Measurements from ENCODE around the gene FAM98C.
"Not testable (repeated sequence)": the region's sequence is repeated elsewhere in the genome, so short reads cannot be mapped to it uniquely, and the experiment has no call there.

The FAM98C gene

GRCh38 chr19:38402623-38402966 is 298 bp upstream of the FAM98C start:
- Histone ChIP-seq H3K27ac (ENCODE audit: low read length) (no peak overlapping the region), H3K9ac (ENCODE audit: low read length) (peak overlapping the region; percentile 25)

GRCh38 chr19:38404858-38405257 is 2.0 kb downstream of the FAM98C start:
- no peak overlapping the region for H3K4me3 ChIP-seq (ENCODE audit: low read length)
- H3K79me2 ChIP-seq (ENCODE audit: low read length) = peaks cover 5% of the 10 kb centered on the region; the same call in 1 of the 2 replicates
- no peak overlapping the region for H3K27ac ChIP-seq (ENCODE audit: low read length)
- H4K20me1 ChIP-seq (ENCODE audit: insufficient read depth, low read length) = no peaks in the 10 kb centered on the region
- no peaks in the 10 kb centered on the region for H3K9me3 ChIP-seq (ENCODE audit: insufficient read depth, low read length)
- H2AFZ ChIP-seq (ENCODE audit: low read depth, low read length) = no peak overlapping the region
- TF ChIP-seq CTCF (IDR thresholded peaks at IDR 0.05; ENCODE audit: low read depth, low read length) (no peak), EZH2phosphoT487 (IDR thresholded peaks at IDR 0.05; ENCODE audit: low read depth) (no peak)
- no peaks in the 10 kb centered on the region for H3K27me3 ChIP-seq (ENCODE audit: low read depth, low read length)
- H3K4me2 ChIP-seq (ENCODE audit: low read length) = no peak overlapping the region
- H3K4me1 ChIP-seq (ENCODE audit: low read length) = peaks cover 7% of the 10 kb centered on the region; the same call in 1 of the 2 replicates
- H3K36me3 ChIP-seq (replicated peaks; ENCODE audit: low read depth, low read length) = peaks cover 36% of the 10 kb centered on the region
- H3K9ac ChIP-seq (ENCODE audit: low read length) = no peak overlapping the region

More at GRCh38 chr19:38402623-38402966, 298 bp upstream of the FAM98C start:
- TF ChIP-seq EZH2phosphoT487 (IDR thresholded peaks at IDR 0.05; ENCODE audit: low read depth) (no peak), CTCF (IDR thresholded peaks at IDR 0.05; ENCODE audit: low read depth, low read length) (no peak)
- H3K27me3 ChIP-seq (ENCODE audit: low read depth, low read length) = no peaks in the 10 kb centered on the region
- peaks cover 7% of the 10 kb centered on the region; the same call in 1 of the 2 replicates for H3K4me1 ChIP-seq (ENCODE audit: low read length)
- H3K4me3 ChIP-seq (ENCODE audit: low read length) = peak overlapping the region; percentile 71
- peak overlapping the region; percentile 59 for H2AFZ ChIP-seq (ENCODE audit: low read depth, low read length)
- H4K20me1 ChIP-seq (ENCODE audit: insufficient read depth, low read length) = no peaks in the 10 kb centered on the region
- peak overlapping the region; percentile 74 for H3K4me2 ChIP-seq (ENCODE audit: low read length)
- no peaks in the 10 kb centered on the region for H3K9me3 ChIP-seq (ENCODE audit: insufficient read depth, low read length)
- H3K79me2 ChIP-seq (ENCODE audit: low read length) = peaks cover 5% of the 10 kb centered on the region; the same call in 1 of the 2 replicates
- peaks cover 19% of the 10 kb centered on the region for H3K36me3 ChIP-seq (replicated peaks; ENCODE audit: low read depth, low read length)

- Histone ChIP-seq H4K20me1 (ENCODE audit: insufficient read depth, low read length) (no peaks in the 10 kb centered on the region), H3K27ac (ENCODE audit: low read length) (no peak overlapping the region), H3K36me3 (replicated peaks; ENCODE audit: low read depth, low read length) (peaks cover 39% of the 10 kb centered on the region), H3K4me1 (ENCODE audit: low read length) (peaks cover 7% of the 10 kb centered on the region; the same call in 1 of the 2 replicates), H3K9me3 (ENCODE audit: insufficient read depth, low read length) (no peaks in the 10 kb centered on the region), H3K9ac (ENCODE audit: low read length) (no peak overlapping the region), H3K4me2 (ENCODE audit: low read length) (no peak overlapping the region), H3K79me2 (ENCODE audit: low read length) (peaks cover 5% of the 10 kb centered on the region; the same call in 1 of the 2 replicates), H2AFZ (ENCODE audit: low read depth, low read length) (no peak overlapping the region), H3K27me3 (ENCODE audit: low read depth, low read length) (no peaks in the 10 kb centered on the region), H3K4me3 (ENCODE audit: low read length) (no peak overlapping the region)
- TF ChIP-seq CTCF (IDR thresholded peaks at IDR 0.05; ENCODE audit: low read depth, low read length) = no peak
- TF ChIP-seq EZH2phosphoT487 (IDR thresholded peaks at IDR 0.05; ENCODE audit: low read depth) = no peak
Observed at GRCh38 chr19:38405276-38405675, 2.4 kb downstream of the FAM98C start.

GRCh38 chr19:38409631-38410133 is 6.8 kb downstream of the FAM98C start:
- no peak overlapping the region for H3K4me2 ChIP-seq (ENCODE audit: low read length)
- TF ChIP-seq CTCF (IDR thresholded peaks at IDR 0.05; ENCODE audit: low read depth, low read length) (no peak), EZH2phosphoT487 (IDR thresholded peaks at IDR 0.05; ENCODE audit: low read depth) (no peak)
- H2AFZ ChIP-seq (ENCODE audit: low read depth, low read length) = no peak overlapping the region
- H3K27me3 ChIP-seq (ENCODE audit: low read depth, low read length) = no peaks in the 10 kb centered on the region
- no peaks in the 10 kb centered on the region for H3K4me1 ChIP-seq (ENCODE audit: low read length)
- H3K79me2 ChIP-seq (ENCODE audit: low read length) = no peaks in the 10 kb centered on the region
- H3K9ac ChIP-seq (ENCODE audit: low read length) = no peak overlapping the region
- H3K27ac ChIP-seq (ENCODE audit: low read length) = no peak overlapping the region
- peaks cover 71% of the 10 kb centered on the region for H3K36me3 ChIP-seq (replicated peaks; ENCODE audit: low read depth, low read length)
- H3K4me3 ChIP-seq (ENCODE audit: low read length) = no peak overlapping the region
- no peaks in the 10 kb centered on the region for H3K9me3 ChIP-seq (ENCODE audit: insufficient read depth, low read length)
- no peaks in the 10 kb centered on the region for H4K20me1 ChIP-seq (ENCODE audit: insufficient read depth, low read length)

GRCh38 chr19:38410407-38410806 is 7.5 kb downstream of the FAM98C start:
- H3K27me3 ChIP-seq (ENCODE audit: low read depth, low read length); H2AFZ ChIP-seq (ENCODE audit: low read depth, low read length); H3K4me2 ChIP-seq (ENCODE audit: low read length); H4K20me1 ChIP-seq (ENCODE audit: insufficient read depth, low read length); H3K79me2 ChIP-seq (ENCODE audit: low read length); H3K4me1 ChIP-seq (ENCODE audit: low read length); H3K9me3 ChIP-seq (ENCODE audit: insufficient read depth, low read length); H3K9ac ChIP-seq (ENCODE audit: low read length); H3K4me3 ChIP-seq (ENCODE audit: low read length); H3K27ac ChIP-seq (ENCODE audit: low read length): not testable (repeated sequence)
- H3K36me3 ChIP-seq (replicated peaks; ENCODE audit: low read depth, low read length) = peaks cover 66% of the 10 kb centered on the region

Measured in OCI-LY3 (cell line).